ENCODE results near the gene LBR. TPM values are rescaled to one million over a fixed set of nuclear protein-coding genes. Genes with fewer than 3 reads are reported as not detected.

LBR gene
- total RNA-seq, 1 experiment from 2014 or later, result 86.0 TPM

GRCh38 chr1:225476538-225476988, 48.7 kb upstream of the LBR start:
- no peak overlapping the region for H3K4me3 Mint-ChIP-seq
- ChIA-PET CTCF (interaction anchor here (0.6 to 2.3 kb wide), 4 partner anchors 72 to 435 kb away, joined by 3 to 38 read pairs (median 4); partner anchors contain the start of gene SRP9), POLR2A (no interaction called here)
- DNase-seq (ENCODE audit: low spot score), result no peak
- TF ChIP-seq EMX1 (CRISPR knock-in tag; IDR thresholded peaks at IDR 0.05) (no peak), ZSCAN18 (CRISPR knock-in tag; IDR thresholded peaks at IDR 0.05) (no peak), ESRRA (CRISPR knock-in tag; IDR thresholded peaks at IDR 0.05; ENCODE audit: borderline replicate concordance) (no peak), IRF1 (CRISPR knock-in tag; IDR thresholded peaks at IDR 0.05) (no peak), FOXJ3 (CRISPR knock-in tag; IDR thresholded peaks at IDR 0.05; ENCODE audit: borderline replicate concordance) (no peak), ZNF532 (CRISPR knock-in tag; IDR thresholded peaks at IDR 0.05; ENCODE audit: borderline replicate concordance) (no peak), RORB (CRISPR knock-in tag; IDR thresholded peaks at IDR 0.05) (no peak), MXD4 (CRISPR knock-in tag; IDR thresholded peaks at IDR 0.05; ENCODE audit: borderline replicate concordance) (no peak), TEAD1 (CRISPR knock-in tag; IDR thresholded peaks at IDR 0.05) (no peak), ZBTB43 (CRISPR knock-in tag; IDR thresholded peaks at IDR 0.05) (no peak), ZNF416 (CRISPR knock-in tag; IDR thresholded peaks at IDR 0.05) (no peak), FOXP4 (CRISPR knock-in tag; IDR thresholded peaks at IDR 0.05) (no peak), NFYB (CRISPR knock-in tag; conservative IDR thresholded peaks at IDR 0.05; ENCODE audit: low read depth) (no peak), ZNF671 (CRISPR knock-in tag; IDR thresholded peaks at IDR 0.05) (no peak), CTCF (IDR thresholded peaks at IDR 0.05) (no peak), MYBL2 (CRISPR knock-in tag; IDR thresholded peaks at IDR 0.05) (no peak), FOXK1 (CRISPR knock-in tag; IDR thresholded peaks at IDR 0.05) (no peak)
- no peak overlapping the region for H3K27ac Mint-ChIP-seq
- no peaks in the 10 kb centered on the region for H3K36me3 Mint-ChIP-seq
- H3K4me1 Mint-ChIP-seq, result peaks cover 14% of the 10 kb centered on the region
- H3K27me3 Mint-ChIP-seq (ENCODE audit: low read depth), result peaks cover 4% of the 10 kb centered on the region
- ATAC-seq, result no peak
- no peaks in the 10 kb centered on the region for H3K9me3 Mint-ChIP-seq

Measured in WTC11 (cell line).